Kidney (tissue), 14 donors: Measurements from ENCODE around the gene MARCHF4. TPM values are rescaled to one million over a fixed set of nuclear protein-coding genes. Genes with fewer than 3 reads are reported as not detected.

Source experiments
- DNase-seq, 5 donors: peaks; one replicate each; pipeline ENCODE4 v3.0.0-alpha.2; 2013 to 2020
- FAIRE-seq: peaks from 2 replicates; lab custom pipeline; 2012; peaks lifted over from hg19 to GRCh38; lab: Jason Lieb, UNC
- H3K27ac ChIP-seq, 2 donors: one replicate each; pipeline ENCODE4 v1.7.0; 2013; ENCODE audit warnings: low read depth in 2 of 2, low read length in 2 of 2, inconsistent platforms in 1 of 2
- H3K27me3 ChIP-seq: one replicate; pipeline ENCODE4 v1.7.1; 2013; ENCODE audit warnings: low read length, inconsistent platforms; ENCODE audit not compliant: control insufficient read depth, insufficient read depth
- H3K36me3 ChIP-seq, 3 donors: one replicate each; pipeline versions ENCODE4 v1.7.0 to v1.7.1; 2013; ENCODE audit warnings: low read length in 3 of 3, control low read depth in 1 of 3, inconsistent platforms in 1 of 3; ENCODE audit not compliant: insufficient read depth in 3 of 3, control insufficient read depth in 2 of 3
- H3K4me1 ChIP-seq, 3 donors: one replicate each; pipeline versions ENCODE4 v1.7.0 to v1.7.1; 2013; ENCODE audit warnings: low read length in 3 of 3, inconsistent platforms in 1 of 3, low read depth in 1 of 3; ENCODE audit not compliant: control insufficient read depth in 2 of 3, insufficient read depth in 2 of 3
- H3K4me3 ChIP-seq, 3 donors: one replicate each; pipeline versions ENCODE4 v1.7.0 to v1.8.1; 2013; ENCODE audit warnings: low read length in 3 of 3, control low read depth in 1 of 3, inconsistent platforms in 1 of 3
- H3K9ac ChIP-seq, 3 donors: one replicate each; pipeline versions ENCODE4 v1.7.0 to v1.7.1; 2013; ENCODE audit warnings: low read length in 3 of 3, control low read depth in 1 of 3, inconsistent platforms in 1 of 3
- H3K9me3 ChIP-seq, 3 donors: one replicate each; pipeline versions ENCODE4 v1.7.0 to v1.7.1; 2013; ENCODE audit warnings: low read length in 3 of 3, control low read depth in 1 of 3, inconsistent platforms in 1 of 3; ENCODE audit not compliant: control insufficient read depth in 2 of 3, insufficient read depth in 1 of 3
- CTCF ChIP-seq: IDR thresholded peaks from 3 replicates; pipeline ENCODE4 v1.5.1; 2012; ENCODE audit warnings: mild to moderate bottlenecking, moderate library complexity, borderline replicate concordance; ENCODE audit not compliant: insufficient read depth; ENCODE audit errors: extremely low read depth
- intact Hi-C: fragments of 100-400 bp; cut with DNase I; formaldehyde crosslinking; loops from one replicate; pipeline ENCODE4 v1.11.1; 2022
- polyA plus RNA-seq: library from polyadenylated mRNA; stranded (reverse); fragments of 350-450 nt; fragmentation: Illumina TruSeq; extraction: RNeasy Lipid Tissue Mini Kit (QIAGEN cat#74804); gene quantifications from one replicate; pipeline ENCODE4 v1.2.3, GENCODE V29; 2014; ENCODE audit warnings: low read depth, low replicate concordance; ENCODE audit not compliant: insufficient read depth
- total RNA-seq: library from RNA; stranded (reverse); fragmentation: NEBNext Ultra II Directional; extraction: Animal tissue kit (Norgen Biotek cat#: 25700); gene quantifications from one replicate; pipeline ENCODE4 v1.2.1, GENCODE V29; 2021
- donor health status: control.
- donor health status: control.
- donor health status: control.
- donor health status: control.
- donor health status: control.
- donor health status: DM: yes; HTN: yes; CAD: no.
- donor health status: Normal renal cell carcinoma (clear cell type).

MARCHF4 gene
- total and polyA plus RNA-seq, 2 donors from 2014 or later: 0.09 TPM; not detected in 1

DNA sequence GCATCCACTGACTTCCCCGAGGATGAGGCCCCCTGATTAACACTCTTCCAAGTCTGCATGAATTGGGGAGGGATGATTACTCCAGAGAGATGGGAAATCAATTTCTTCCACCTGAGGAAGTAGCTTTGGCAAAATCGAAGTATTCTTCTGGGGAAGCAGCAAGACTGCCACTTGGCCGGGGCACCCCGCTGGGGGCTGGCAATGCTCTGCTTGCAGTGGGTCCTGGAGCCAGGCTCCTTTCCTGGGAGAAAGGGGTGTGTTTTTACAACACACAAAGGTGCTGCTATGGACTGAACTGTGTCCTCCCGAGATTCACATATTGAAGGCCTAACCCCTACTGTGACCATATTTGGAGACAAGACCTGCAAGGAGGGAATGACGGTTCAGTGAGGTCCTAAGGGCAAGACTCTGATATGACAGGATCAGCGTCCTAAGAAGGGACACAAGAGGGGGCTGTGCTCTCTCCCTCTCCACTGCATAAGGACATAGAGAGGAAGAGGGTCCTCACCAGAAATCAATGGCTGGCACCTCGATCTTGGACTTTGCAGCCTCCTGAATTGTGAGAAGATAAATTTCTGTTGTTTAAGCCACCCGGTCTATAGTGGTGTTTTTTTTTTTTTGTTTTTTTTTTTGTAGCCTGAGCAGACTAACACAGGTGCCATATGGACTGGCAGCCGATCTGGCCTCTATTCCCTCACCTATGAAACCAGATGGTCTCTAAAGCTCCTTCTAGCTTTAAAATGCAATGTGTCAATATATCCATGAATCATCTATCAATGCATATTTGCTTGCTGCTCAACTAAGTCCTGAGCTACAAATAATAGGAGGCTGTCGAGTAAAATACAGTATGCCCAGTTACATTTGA lies 36.4 kb upstream of the MARCHF4 start:
- H3K9me3 ChIP-seq: no peaks in the 10 kb centered on the region
- H3K9ac ChIP-seq: no peak overlapping the region
- H3K27me3 ChIP-seq: no peaks in the 10 kb centered on the region
- no peak for DNase-seq
- intact Hi-C loops: no loop called here
- H3K4me3 ChIP-seq: no peak overlapping the region
- FAIRE-seq: no peak
- no peak overlapping the region for H3K27ac ChIP-seq
- H3K36me3 ChIP-seq: no peaks in the 10 kb centered on the region
- H3K4me1 ChIP-seq: no peaks in the 10 kb centered on the region
- TF ChIP-seq CTCF: no peak

GRCh38 chr2:216406826-216407225 lies 34.5 kb upstream of the MARCHF4 start:
- Histone ChIP-seq H3K4me1 (no peaks in the 10 kb centered on the region), H3K9ac (no peak overlapping the region), H3K27me3 (no peaks in the 10 kb centered on the region), H3K9me3 (no peaks in the 10 kb centered on the region), H3K36me3 (no peaks in the 10 kb centered on the region), H3K4me3 (no peak overlapping the region), H3K27ac (no peak overlapping the region)
- FAIRE-seq (no peak), DNase-seq (no peak)
- no peak for TF ChIP-seq CTCF
- intact Hi-C loops: no loop called here

DNA sequence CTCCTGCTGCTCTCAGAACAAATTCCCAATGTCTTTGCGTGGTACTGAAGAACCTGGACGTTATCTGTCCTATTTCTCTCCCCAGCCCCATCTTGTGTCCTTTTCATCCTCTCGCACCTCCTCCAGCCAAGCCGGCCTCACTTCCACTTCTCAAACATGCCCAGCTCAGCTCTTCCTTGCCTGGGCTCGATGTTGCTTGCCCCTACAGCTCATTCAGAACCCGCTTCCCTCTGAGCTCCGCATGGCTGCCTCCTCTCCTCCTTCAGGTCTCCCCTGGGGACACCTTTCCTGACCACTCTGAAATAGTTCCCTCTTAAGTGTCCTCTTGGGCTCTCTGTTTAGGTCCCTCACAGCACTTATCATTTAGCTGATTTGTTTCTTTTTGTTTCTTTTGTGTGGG lies 33.3 kb upstream of the MARCHF4 start:
- Histone ChIP-seq H3K36me3 (no peaks in the 10 kb centered on the region), H3K4me1 (no peaks in the 10 kb centered on the region), H3K27me3 (no peaks in the 10 kb centered on the region), H3K27ac (no peak overlapping the region), H3K4me3 (no peak overlapping the region), H3K9ac (no peak overlapping the region), H3K9me3 (peaks cover 0 to 4% (median 0%) of the 10 kb centered on the region in 3 donors)
- no peak for FAIRE-seq
- intact Hi-C loops: no loop called here
- TF ChIP-seq CTCF: no peak
- DNase-seq: no peak
